GM18520 (cell line): Measurements from ENCODE around the gene OPN1MW.
"Not testable (repeated sequence)": the region's sequence is repeated elsewhere in the genome, so short reads cannot be mapped to it uniquely, and the experiment has no call there.

Experiments used
- ATAC-seq: cut with Tn5 transposase; IDR thresholded peaks from one replicate; pipeline ENCODE4 v1.9.1; 2021; ENCODE audit not compliant: unreplicated experiment

Gene OPN1MW

DNA sequence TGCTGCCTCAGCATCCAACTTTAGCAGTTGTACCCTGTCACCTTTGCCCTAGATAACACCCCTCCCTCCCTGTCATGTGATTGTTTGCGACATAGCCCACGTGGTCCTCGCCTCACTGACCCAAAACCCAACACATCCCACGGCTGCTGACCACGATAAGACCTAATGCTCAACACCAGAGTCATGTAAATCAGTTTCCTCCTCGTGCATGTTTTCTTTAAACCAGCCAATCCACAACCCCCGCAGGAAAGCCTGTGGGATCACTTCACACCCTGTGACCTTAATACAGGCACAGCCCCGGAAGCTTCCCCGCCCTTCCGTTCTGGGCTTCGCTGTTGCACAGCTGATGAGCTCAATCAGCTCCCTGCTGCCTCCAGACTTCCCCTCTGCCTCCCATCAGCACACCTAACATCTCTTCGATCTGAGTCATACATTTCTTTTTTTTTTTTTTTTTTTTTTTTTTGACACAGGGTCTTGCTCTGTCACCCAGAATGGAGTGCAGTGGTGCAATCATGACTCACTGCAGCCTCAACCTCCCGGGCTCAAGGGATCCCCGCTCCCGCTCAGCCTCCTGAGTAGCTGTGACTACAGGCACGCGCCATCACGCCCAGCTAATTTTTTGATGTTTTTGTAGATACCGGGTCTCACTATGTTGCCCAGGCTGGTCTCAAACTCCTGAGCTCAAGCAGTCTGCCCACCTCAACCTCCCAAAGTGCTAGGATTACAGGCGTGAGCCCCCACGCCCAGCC is 27.4 kb downstream of the OPN1MW start:
- ATAC-seq: peak; percentile 77

DNA sequence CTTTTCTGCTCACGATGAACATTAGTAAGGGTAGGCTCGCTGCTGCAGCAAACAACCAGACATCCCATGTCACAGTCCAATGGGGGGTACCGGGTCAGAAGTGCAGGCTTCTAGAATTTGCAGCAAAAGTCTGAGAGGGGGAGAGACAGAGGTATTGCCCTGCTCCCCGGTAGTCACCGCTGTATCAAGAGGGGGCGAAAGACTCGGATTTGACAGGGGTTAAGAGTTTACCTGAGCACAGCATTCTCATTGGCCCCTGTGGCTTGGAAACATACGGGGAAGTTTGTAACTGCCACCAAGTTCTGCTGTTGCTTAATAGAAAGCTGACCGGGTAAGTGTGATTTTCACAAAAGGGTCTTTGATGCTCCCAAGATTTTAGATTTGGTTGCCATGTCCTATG is 28.7 kb downstream of the OPN1MW start:
- not testable (repeated sequence) for ATAC-seq

DNA sequence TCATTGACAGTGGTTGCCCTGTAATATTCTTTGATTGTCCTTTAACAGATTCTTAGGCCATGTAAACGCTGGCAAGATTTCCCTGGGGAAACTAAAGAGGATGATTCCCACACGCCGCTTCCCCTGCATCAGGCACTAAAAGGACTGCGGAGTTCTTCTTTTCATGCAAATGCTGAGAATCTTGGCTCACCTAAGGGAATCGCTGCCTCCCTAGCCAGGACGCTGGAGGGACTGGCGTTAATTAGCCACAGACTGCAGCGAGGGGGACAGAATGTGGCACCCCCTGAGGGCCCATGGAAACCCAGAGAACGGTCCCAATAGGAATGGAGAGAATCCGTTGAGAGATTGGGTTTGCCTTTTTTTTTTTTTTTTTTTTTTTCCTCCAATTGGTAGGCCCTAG is 29.1 kb downstream of the OPN1MW start:
- ATAC-seq: not testable (repeated sequence)

DNA sequence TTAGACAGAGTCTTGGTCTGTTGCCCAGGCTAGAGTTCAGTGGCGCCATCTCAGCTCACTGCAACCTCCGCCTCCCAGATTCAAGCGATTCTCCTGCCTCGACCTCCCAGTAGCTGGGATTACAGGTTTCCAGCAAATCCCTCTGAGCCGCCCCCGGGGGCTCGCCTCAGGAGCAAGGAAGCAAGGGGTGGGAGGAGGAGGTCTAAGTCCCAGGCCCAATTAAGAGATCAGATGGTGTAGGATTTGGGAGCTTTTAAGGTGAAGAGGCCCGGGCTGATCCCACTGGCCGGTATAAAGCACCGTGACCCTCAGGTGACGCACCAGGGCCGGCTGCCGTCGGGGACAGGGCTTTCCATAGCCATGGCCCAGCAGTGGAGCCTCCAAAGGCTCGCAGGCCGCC is 37.1 kb downstream of the OPN1MW start, which contains the start of gene OPN1MW2:
TSS of gene OPN1MW2 (plus strand) at position 301 of the 400 bp plus-strand sequence. CDS start at position 361, 60 bp downstream.
- ATAC-seq: not testable (repeated sequence)

DNA sequence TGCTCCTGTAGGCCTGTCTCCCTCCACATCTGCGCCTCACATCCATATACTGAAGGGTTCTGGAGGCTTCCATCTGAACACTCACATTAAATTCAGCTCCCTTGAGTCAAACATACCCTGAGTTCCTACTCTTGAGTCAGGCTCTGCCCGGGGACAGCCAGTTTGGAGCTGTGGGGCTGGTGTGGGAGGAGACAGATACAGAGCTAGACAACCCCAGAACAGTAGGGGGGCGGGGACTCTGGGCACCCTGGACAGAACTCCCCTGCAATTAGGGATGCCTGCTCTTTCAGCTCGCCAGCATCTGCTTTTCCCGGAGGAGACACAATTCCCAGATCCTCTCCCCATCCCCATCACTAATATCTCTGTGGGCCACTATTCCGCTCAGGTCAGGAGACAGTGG is 42.9 kb downstream of the OPN1MW start:
- ATAC-seq: not testable (repeated sequence)

- not testable (repeated sequence) for ATAC-seq
Observed at GRCh38 chrX:154226706-154227105, 44.3 kb downstream of the OPN1MW start.

GRCh38 chrX:154231443-154231842 is 49.0 kb downstream of the OPN1MW start:
- ATAC-seq: not testable (repeated sequence)

- ATAC-seq: not testable (repeated sequence)
Observed at GRCh38 chrX:154233620-154234019, 51.2 kb downstream of the OPN1MW start.

GRCh38 chrX:154238939-154239559 is 56.7 kb downstream of the OPN1MW start:
- ATAC-seq: not testable (repeated sequence)

DNA sequence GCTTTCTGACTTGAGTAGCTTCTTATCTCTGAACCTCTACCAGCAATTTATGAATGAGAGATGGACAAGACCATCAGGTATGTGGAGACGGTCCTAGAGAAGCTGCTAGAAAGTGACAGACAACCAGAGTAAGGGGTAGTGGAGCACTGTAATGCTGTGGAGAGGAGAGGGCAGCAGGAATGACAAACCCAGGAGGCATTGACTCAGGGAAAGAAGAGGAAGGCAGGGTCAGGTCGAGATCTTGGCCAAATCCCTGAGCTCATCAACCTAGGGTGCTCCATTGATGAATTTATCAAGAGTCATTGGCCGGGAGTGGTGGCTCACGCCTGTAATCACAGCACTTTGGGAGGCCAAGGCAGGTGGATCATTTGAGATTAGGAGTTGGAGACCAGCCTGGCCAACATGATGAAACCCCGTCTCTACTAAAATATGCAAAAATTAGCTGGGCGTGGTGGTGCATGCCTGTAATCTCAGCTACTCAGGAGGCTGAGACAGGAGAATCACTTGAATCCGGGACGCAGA is 57.6 kb downstream of the OPN1MW start:
- not testable (repeated sequence) for ATAC-seq
